ENCODE results near the gene PRDX5.

PRDX5 gene

DNA sequence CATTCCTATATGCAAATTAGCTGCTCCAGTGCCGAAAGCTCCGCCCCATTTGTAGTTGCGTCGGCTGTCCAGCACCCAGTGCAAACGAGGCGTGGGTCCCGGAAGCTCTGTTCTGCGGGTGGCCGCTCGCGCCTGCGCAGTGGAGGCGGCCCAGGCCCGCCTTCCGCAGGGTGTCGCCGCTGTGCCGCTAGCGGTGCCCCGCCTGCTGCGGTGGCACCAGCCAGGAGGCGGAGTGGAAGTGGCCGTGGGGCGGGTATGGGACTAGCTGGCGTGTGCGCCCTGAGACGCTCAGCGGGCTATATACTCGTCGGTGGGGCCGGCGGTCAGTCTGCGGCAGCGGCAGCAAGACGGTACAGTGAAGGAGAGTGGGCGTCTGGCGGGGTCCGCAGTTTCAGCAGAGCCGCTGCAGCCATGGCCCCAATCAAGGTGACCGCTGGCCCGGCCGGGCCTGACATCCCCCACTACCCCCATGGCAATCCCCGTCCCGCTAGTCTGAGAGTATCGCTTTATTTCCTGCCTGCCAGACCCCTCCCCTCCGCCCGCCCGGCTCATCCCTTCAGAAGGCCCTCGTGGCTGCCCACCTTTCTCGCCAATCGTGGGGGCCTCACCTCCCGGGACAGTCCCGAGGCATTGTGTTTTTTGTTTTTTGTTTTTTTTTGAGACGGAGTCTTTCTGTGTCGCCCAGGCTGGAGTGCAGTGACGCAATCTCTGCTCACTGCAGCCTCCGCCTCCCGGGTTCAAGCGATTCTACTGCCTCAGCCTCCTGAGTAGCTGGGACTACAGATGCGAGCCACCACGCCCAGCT, at the start of gene PRDX5:
TSS of gene PRDX5 (plus strand) at position 161 of the 805 bp plus-strand sequence. CDS start at position 256, 95 bp downstream.
- H3K4me3 ChIP-seq (replicated peaks; ENCODE audit: low read depth, low read length): peak within 1 kb of the TSS; percentile 69
- TF ChIP-seq, protein P1, sequence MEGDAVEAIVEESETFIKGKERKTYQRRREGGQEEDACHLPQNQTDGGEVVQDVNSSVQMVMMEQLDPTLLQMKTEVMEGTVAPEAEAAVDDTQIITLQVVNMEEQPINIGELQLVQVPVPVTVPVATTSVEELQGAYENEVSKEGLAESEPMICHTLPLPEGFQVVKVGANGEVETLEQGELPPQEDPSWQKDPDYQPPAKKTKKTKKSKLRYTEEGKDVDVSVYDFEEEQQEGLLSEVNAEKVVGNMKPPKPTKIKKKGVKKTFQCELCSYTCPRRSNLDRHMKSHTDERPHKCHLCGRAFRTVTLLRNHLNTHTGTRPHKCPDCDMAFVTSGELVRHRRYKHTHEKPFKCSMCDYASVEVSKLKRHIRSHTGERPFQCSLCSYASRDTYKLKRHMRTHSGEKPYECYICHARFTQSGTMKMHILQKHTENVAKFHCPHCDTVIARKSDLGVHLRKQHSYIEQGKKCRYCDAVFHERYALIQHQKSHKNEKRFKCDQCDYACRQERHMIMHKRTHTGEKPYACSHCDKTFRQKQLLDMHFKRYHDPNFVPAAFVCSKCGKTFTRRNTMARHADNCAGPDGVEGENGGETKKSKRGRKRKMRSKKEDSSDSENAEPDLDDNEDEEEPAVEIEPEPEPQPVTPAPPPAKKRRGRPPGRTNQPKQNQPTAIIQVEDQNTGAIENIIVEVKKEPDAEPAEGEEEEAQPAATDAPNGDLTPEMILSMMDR (IDR thresholded peaks at IDR 0.05; ENCODE audit: low read length, missing control alignments): peak; percentile 1
- peak; percentile 97 for DNase-seq (ENCODE audit: low read depth)

DNA sequence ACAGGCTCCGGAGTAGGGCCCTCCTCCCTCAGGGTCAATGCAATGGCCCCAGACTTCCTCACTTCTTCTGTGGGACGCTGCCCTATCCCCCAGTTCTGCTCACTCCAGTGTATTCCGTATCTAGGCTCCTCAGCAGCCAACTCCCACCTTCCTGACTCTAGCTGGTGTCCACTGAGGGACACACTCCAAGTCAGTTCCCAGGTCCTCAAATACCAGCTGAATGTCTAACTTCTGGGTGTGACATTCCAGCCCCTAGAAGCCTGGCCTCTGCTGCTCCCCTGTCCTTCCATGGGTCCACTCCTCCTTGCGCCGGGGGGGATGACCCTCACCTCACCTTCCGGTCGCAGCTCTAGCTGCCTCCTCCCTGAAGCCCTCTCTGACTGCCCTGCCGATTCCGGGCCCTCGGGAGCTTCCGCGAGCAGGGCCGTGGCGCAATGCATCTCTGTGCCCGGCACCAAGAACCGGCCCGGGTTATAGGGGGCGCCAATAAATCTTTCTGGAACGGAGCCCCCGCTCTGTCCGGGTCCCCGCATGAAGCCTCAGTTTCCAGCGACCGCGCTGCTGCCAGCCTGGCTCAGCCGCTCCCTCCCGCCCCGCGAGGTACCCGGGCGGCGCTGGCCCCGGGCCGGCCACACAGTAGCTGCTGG, 48.9 kb upstream of the PRDX5 start:
- peak overlapping the region; percentile 67 for H3K4me3 ChIP-seq (replicated peaks; ENCODE audit: low read depth, low read length)
- no peak for DNase-seq (ENCODE audit: low read depth)
- TF ChIP-seq, protein P1 (IDR thresholded peaks at IDR 0.05; ENCODE audit: low read length, missing control alignments): no peak

GRCh38 chr11:64269540-64270220, 48.2 kb upstream of the PRDX5 start:
- TF ChIP-seq, protein P1 (IDR thresholded peaks at IDR 0.05; ENCODE audit: low read length, missing control alignments): no peak
- H3K4me3 ChIP-seq (replicated peaks; ENCODE audit: low read depth, low read length): peak overlapping the region; percentile 84
- peak; percentile 100 for DNase-seq (ENCODE audit: low read depth)

DNA sequence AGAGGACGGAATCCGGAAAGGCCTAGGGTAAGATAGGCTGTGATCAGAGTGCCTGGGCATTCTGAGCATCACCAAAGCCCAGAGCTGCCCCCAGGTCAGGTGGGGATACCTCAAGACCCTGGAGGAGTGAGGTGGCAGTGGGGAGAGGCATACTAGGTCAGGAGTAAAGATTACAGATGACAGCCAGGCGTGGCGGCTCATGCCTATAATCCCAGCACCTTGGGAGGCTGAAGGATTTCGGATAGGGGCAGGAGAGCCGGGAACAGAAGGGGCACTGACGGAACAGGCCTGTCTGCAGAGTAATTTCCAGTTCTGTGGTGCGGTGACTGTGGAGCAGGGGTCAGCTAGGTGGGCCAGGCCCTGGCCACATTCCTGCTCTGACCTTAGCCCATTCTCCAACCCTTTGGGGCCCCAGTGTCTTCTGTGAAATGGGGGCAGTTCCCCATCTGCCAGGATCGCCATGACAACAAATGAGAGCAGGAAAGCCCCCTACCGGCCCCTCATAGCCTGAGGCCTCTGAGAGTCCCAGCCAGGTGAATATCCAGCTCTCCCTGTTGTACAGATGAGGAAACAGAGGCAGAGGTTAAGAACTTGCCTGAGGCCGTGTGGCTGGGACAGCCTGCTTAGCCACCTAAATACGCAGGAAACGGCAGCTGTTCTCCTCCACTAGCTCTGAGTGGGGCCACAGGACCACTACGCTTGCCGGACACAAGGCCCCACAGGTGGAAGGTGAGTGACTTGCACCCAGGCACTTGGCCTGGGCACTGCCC, 42.7 kb upstream of the PRDX5 start:
- no peak for DNase-seq (ENCODE audit: low read depth)
- no peak overlapping the region for H3K4me3 ChIP-seq (replicated peaks; ENCODE audit: low read depth, low read length)
- TF ChIP-seq, protein P1 (IDR thresholded peaks at IDR 0.05; ENCODE audit: low read length, missing control alignments): no peak

GRCh38 chr11:64275841-64276240, 42.1 kb upstream of the PRDX5 start:
- TF ChIP-seq, protein P1 (IDR thresholded peaks at IDR 0.05; ENCODE audit: low read length, missing control alignments): no peak
- no peak overlapping the region for H3K4me3 ChIP-seq (replicated peaks; ENCODE audit: low read depth, low read length)

DNA sequence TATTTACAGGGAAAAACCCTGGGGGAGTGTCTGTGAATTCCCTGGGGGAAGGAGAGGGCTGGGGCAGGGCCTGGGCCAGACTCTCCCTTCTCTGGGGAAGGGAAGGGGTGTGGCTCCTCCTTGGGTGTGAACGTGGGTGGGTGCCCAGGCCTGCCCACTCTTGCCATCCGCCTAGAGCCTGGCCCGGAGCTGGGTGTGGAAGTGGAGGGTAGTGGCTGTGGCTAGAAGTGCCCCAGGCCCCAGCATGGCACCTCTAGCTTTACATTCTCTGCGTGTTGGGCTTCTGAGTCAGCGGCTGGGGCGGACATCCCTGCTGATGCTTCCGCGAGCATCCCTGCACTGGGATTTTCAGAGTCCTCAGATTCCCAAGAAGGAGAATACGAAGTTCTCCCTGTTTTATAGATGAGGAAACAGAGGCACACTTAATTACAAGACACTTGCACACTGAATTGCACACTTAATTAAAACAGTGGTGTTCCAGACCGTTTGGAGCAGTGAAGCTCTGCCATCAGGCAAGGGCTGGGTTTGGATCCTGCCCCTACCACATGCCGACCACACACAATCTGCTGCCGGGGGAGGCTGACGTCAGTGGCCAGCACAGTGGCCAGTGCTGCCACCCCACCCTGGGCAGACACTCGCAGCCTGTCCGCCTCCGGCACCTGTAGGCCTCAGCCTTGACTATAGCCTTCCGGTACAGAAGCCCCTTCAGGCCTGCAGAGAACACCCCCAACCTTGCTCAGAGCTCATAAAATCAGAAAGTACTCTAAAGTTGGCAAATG, 41.1 kb upstream of the PRDX5 start:
- TF ChIP-seq, protein P1 (IDR thresholded peaks at IDR 0.05; ENCODE audit: low read length, missing control alignments): no peak
- no peak overlapping the region for H3K4me3 ChIP-seq (replicated peaks; ENCODE audit: low read depth, low read length)
- no peak for DNase-seq (ENCODE audit: low read depth)

More at GRCh38 chr11:64275841-64276240, 42.1 kb upstream of the PRDX5 start:
- no peak for DNase-seq (ENCODE audit: low read depth)

Data from fibroblast of pulmonary artery (primary cell).